KBM-7 (cell line): Measurements from ENCODE around the gene PCDHGA11.
A peak's percentile ranks its signal among the peaks of the same experiment; 100 is the strongest.
"Not testable (repeated sequence)": the region's sequence is repeated elsewhere in the genome, so short reads cannot be mapped to it uniquely, and the experiment has no call there.

ENCODE experiments used
- DNase-seq: peaks from one replicate; pipeline ENCODE4 v3.0.0-alpha.2; 2015
- in situ Hi-C: fragments of 300-500 bp; cut with MboI; formaldehyde crosslinking; loops from 2 replicates; pipeline ENCODE4 v1.14.3; 2020; ENCODE audit warnings: low sequenced_read_pairs, low pct_unique_long_range_greater_than_20kb, mixed read lengths

PCDHGA11 gene

GRCh38 chr5:141397756-141398551, 22.9 kb upstream of the PCDHGA11 start, which contains the start of gene PCDHGB5:
PCDHGB5 (plus strand) TSS chr5:141397947; CDS start chr5:141398128, 181 bp downstream.
- DNase-seq, in situ Hi-C loops: not testable (repeated sequence)

- in situ Hi-C loops = no loop called here
- DNase-seq = no peak
Observed at GRCh38 chr5:141398608-141399007, 22.2 kb upstream of the PCDHGA11 start.

GRCh38 chr5:141399555-141400258, 21.1 kb upstream of the PCDHGA11 start:
- DNase-seq = no peak
- in situ Hi-C loops = no loop called here

- in situ Hi-C loops = no loop called here
Observed at GRCh38 chr5:141402553-141403243, 18.2 kb upstream of the PCDHGA11 start, which contains the start of gene PCDHGA9. PCDHGA9 (plus strand) TSS chr5:141402778; CDS start chr5:141402953, 175 bp downstream.

GRCh38 chr5:141403387-141403786, 17.5 kb upstream of the PCDHGA11 start:
- DNase-seq = no peak
- in situ Hi-C loops = no loop called here

More at GRCh38 chr5:141402553-141403243, 18.2 kb upstream of the PCDHGA11 start, which contains the start of gene PCDHGA9:
- peak; percentile 3 for DNase-seq

GRCh38 chr5:141407790-141408505, 12.9 kb upstream of the PCDHGA11 start, which contains the start of gene PCDHGB6:
PCDHGB6 (plus strand) TSS chr5:141408021; CDS start chr5:141408203, 182 bp downstream.
- DNase-seq, in situ Hi-C loops: not testable (repeated sequence)

GRCh38 chr5:141409598-141410306, 11.1 kb upstream of the PCDHGA11 start:
- in situ Hi-C loops = no loop called here
- no peak for DNase-seq

- in situ Hi-C loops = no loop called here
- DNase-seq = no peak
Observed at GRCh38 chr5:141411575-141411974, 9.3 kb upstream of the PCDHGA11 start.

- DNase-seq = peak; percentile 87
Observed at GRCh38 chr5:141412854-141413539, 7.9 kb upstream of the PCDHGA11 start, which contains the start of gene PCDHGA10. PCDHGA10 (plus strand) TSS chr5:141412987; CDS start chr5:141413176, 189 bp downstream.

GRCh38 chr5:141413540-141414069, 7.2 kb upstream of the PCDHGA11 start:
- in situ Hi-C loops = no loop called here
- DNase-seq = no peak

More at GRCh38 chr5:141412854-141413539, 7.9 kb upstream of the PCDHGA11 start, which contains the start of gene PCDHGA10:
- in situ Hi-C loops = no loop called here

- DNase-seq, in situ Hi-C loops: not testable (repeated sequence)
Observed at GRCh38 chr5:141414548-141415274, 6.1 kb upstream of the PCDHGA11 start.

GRCh38 chr5:141415275-141415618, 5.6 kb upstream of the PCDHGA11 start:
- DNase-seq = not testable (repeated sequence)

GRCh38 chr5:141417494-141418172, 3.2 kb upstream of the PCDHGA11 start, which contains the start of gene PCDHGB7:
PCDHGB7 (plus strand) TSS chr5:141417677; CDS start chr5:141417860, 183 bp downstream.
- peak; percentile 13 for DNase-seq
- in situ Hi-C loops = not testable (repeated sequence)

More at GRCh38 chr5:141415275-141415618, 5.6 kb upstream of the PCDHGA11 start:
- in situ Hi-C loops = not testable (repeated sequence)

- no peak for DNase-seq
- in situ Hi-C loops = no loop called here
Observed at GRCh38 chr5:141419074-141419880, 1.6 kb upstream of the PCDHGA11 start.

- in situ Hi-C loops = no loop called here
- DNase-seq = no peak
Observed at GRCh38 chr5:141421489-141421855, 621 bp downstream of the PCDHGA11 start.
